Prostate gland (tissue), 2 donors: Measurements from ENCODE around the gene DKC1.

Experiments used
- POLR2AphosphoS5 ChIP-seq: sonication (generic); formaldehyde crosslinking; IDR thresholded peaks from one replicate; pipeline ENCODE4 v1.6.1; 2017; ENCODE audit warnings: antibody characterized with exemption
- TF ChIP-seq, protein P1 (sequence below), 4 experiments: fragments of 200-600 bp in 2 of 4; fragments of 450-650 bp in 2 of 4; sonication (generic) in 2 of 4; IDR thresholded peaks; 1 replicate in 3 of 4; 2 replicates in 1 of 4; pipeline ENCODE4 v1.5.1; 2016 to 2019; ENCODE audit warnings: antibody characterized with exemption in 4 of 4, mild to moderate bottlenecking in 2 of 4, moderate library complexity in 2 of 4

DNA sequence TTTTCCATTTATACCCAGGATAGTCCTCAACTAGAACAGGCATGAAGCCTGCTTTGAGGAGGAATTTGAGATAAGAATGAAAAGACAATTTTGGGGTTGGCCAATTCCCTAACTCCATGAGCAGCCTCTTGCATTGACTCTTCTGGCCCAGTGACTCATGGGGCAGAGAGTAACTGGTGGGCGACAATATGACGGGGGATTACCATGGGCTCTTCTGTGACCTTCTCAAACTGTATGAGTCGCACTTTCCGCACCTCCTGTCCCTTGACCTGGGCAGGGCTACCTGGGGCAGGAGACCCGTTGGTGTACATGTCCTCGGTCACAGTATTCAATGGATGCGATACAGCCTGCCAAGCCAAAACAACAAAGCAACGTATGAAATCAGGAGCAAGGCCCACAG lies 29.3 kb downstream of the DKC1 start:
- TF ChIP-seq, protein P1, sequence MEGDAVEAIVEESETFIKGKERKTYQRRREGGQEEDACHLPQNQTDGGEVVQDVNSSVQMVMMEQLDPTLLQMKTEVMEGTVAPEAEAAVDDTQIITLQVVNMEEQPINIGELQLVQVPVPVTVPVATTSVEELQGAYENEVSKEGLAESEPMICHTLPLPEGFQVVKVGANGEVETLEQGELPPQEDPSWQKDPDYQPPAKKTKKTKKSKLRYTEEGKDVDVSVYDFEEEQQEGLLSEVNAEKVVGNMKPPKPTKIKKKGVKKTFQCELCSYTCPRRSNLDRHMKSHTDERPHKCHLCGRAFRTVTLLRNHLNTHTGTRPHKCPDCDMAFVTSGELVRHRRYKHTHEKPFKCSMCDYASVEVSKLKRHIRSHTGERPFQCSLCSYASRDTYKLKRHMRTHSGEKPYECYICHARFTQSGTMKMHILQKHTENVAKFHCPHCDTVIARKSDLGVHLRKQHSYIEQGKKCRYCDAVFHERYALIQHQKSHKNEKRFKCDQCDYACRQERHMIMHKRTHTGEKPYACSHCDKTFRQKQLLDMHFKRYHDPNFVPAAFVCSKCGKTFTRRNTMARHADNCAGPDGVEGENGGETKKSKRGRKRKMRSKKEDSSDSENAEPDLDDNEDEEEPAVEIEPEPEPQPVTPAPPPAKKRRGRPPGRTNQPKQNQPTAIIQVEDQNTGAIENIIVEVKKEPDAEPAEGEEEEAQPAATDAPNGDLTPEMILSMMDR (IDR thresholded peaks at IDR 0.05), result no peak
- no peak for TF ChIP-seq POLR2AphosphoS5
